NOMO-1 treated with DMSO at 0.1 percent for 48 hours (cell line): ENCODE results near the gene ITIH4.

ENCODE experiments used
- DNase-seq: peaks from one replicate; lab custom pipeline; 2025; ENCODE audit not compliant: unreplicated experiment; lab: John Stamatoyannopoulos, UW

Gene ITIH4

GRCh38 chr3:52830535-52831258 lies at the start of gene ITIH4:
Gene ITIH4 (minus strand): TSS chr3:52830672. CDS start chr3:52830642, 30 bp downstream.
- DNase-seq: no peak

GRCh38 chr3:52880047-52880446 lies 49.6 kb upstream of the ITIH4 start:
- DNase-seq: no peak

- DNase-seq: no peak
Observed at GRCh38 chr3:52879581-52879980, 49.1 kb upstream of the ITIH4 start.

DNA sequence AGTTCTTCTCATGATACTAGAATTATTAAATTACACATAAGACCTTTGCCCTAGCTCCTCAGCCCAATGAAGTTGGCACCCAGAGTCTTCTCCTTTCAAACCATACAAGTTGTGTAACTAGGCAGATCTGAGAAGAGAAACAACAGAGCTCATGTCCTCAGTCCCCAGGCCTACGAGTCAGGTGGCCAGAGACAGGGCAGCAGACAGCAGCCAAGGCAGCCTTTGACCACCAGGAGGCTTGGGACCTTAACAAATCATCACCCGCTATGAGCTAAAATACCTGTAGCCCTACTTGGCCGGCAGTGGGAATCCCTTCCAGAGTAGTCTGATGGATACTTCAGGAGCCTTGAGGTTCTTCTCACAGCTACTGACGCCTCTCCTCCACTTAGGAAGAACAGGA lies 48.6 kb upstream of the ITIH4 start:
- no peak for DNase-seq

DNA sequence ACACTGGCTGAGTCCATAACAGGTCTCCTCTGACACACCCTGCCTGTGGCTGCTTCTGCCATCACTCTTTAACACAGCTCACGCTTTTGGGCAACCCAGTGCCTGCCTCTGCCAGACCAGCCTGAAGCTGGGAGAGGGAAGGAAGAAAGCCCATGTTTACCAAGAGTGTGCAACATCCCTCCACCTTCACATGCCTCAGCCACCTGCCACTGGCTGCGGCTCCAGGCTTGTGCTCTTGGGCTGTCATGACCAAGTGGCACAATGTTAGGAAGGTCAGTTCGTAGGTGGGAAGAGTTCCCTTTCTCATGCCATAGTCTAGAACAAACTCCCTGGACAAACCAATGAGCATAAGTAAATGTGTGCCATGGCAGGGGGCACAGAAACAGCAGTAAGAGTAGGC lies 46.6 kb upstream of the ITIH4 start:
- DNase-seq: no peak

DNA sequence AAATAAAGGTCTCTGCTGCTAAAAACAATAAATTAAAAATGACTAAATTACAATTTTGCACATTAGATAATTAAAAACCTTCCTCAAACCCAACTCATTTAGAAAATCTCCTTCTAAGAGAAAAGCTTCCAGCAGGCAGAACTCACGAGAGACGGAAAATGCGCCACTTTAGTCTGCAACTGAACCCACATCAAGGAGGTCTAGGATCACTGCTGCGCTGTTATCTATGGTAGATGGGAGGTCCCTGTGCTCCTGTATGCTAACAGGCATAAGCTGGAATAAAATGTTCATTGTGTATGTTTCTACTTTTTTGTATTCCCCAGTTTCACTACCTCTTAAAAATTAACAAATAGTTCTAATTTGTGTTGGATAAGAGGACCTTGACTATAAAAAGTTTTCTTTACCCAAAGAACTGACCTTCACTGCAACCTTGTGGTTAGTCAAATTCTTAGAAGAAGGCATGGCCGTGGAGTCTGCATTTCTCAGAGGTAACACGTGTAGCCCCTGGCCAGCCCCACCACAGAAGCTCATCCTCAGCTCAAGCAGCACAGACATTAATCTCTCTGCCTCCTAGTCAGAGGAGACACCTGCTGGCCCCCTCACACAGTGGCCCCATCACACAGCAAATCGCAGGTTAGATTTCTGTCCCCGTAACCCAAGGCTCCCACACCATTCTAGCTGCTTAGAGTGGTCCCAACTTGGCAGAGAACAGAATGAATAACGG lies 44.6 kb upstream of the ITIH4 start:
- peak; percentile 30 for DNase-seq

DNA sequence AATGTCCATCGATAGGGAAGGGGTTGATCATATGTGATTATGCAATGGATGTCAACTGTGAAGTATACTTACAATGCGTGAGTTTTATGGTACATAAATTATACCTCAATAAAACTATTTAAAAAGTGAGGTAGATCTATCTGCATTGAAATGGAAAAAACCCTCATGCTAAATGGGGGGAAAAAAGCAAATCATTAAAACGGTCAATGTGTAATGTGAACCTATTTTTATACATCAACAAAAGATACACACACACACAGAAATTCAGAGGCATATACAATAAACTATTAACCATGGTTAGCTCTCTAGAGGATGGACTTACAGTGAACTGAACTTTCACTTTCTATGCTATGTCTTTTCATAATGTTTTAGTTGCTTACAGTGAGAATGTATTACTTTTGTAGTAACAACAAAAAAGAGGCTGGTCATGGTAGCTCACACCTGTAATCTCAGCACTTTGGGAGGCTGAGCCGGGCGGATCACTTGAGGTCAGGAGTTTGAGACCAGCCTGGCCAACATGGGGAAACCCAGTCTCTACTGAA lies 43.8 kb upstream of the ITIH4 start:
- DNase-seq: no peak

- DNase-seq: peak; percentile 29
Observed at GRCh38 chr3:52873433-52874159, 43.1 kb upstream of the ITIH4 start.

- DNase-seq: no peak
Observed at GRCh38 chr3:52872245-52872644, 41.8 kb upstream of the ITIH4 start.

- DNase-seq: no peak
Observed at GRCh38 chr3:52871761-52872160, 41.3 kb upstream of the ITIH4 start.

GRCh38 chr3:52870471-52870870 lies 40.0 kb upstream of the ITIH4 start:
- no peak for DNase-seq

DNA sequence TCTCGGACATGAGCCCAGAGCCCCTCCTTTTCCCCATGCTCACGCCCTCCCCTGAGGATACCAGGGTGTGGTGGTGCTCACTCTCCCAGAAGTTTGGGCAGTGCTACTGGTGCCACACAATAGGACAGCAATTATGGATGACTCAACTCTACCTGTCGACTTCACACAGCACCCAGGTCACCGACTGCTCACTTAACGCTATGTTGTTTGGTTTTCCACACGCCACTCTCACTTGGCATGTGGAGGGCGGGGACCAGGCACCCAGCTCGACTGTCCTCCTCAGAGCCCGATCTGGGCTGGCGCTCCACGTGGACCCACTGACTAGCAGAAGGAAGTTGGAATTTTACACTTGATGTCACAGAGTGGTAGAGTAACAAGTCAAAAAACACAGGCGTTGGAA lies 36.0 kb upstream of the ITIH4 start:
- DNase-seq: no peak

DNA sequence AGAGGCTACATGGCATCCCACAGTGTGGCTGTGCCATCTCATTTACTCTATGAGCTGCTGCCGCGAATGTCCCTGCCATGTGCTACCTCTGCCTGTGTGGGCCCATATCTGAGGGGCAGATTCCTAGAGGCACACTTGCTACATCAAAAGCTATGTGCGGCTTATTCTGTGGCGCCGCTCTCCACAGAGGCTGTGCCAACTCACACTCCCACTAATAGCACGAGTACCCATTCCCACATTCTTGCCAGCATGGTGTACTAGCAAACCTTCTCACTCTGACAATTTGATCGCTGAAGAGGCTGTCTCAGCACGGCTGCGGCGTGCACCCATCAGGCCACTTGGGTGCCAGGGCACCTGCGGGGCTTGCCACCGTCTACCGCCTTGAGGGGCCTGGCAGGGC lies 35.5 kb upstream of the ITIH4 start:
- DNase-seq: no peak

DNA sequence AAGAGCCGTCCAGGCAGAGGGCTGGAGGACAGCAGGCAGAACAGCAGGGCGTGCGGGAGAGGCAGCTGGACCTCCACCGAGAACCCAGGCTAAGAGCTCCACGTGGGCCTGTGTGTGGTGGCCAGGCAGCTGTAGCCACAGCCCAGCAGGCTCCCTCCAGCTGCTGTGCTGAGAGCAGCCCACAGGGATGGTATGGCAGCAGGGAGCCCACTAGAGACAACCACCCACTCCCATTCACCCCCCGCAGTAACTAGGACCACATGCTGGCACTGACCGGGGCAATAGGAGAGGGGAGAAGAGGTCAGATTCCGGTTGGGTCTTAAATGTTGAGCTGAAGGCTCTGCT lies 29.9 kb upstream of the ITIH4 start:
- no peak for DNase-seq

DNA sequence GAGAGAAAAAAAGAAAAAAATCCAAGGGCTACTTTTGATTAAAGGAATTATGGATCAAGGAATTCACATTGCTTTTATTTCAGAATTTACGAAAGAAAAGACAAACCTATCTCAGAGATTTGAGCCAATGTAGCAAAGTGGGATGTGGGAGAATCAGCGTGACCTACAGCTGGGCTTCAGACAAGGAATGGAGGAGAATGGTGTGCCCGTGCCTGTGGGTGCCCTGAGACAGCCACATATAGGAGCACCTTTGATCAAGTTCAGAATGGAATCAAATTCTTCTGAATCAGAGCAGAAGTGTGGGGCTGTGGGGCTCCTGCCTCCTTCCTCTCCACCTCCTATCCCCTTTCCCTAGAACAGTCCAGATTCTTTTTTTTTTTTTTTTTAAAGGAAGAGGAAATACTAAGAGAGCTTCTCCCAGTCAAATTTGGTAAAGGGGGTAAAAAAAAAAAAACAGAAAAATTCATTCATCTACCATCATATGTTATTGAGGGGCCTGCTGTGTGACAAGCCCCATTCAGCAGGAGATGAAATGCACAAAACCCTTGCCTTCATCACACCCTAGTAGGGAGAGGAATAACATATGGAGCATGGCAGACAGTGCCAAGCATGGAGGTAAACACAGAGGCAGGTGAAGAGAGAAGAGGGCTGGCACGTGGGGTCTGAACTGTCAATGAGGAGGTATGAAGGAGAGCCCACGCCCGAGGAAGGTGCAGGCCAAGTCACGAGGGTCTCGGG lies 29.4 kb upstream of the ITIH4 start:
- DNase-seq: no peak

GRCh38 chr3:52857864-52858263 lies 27.4 kb upstream of the ITIH4 start:
- no peak for DNase-seq

- no peak for DNase-seq
Observed at GRCh38 chr3:52857133-52857532, 26.7 kb upstream of the ITIH4 start.

GRCh38 chr3:52856666-52857065 lies 26.2 kb upstream of the ITIH4 start:
- DNase-seq: no peak

DNA sequence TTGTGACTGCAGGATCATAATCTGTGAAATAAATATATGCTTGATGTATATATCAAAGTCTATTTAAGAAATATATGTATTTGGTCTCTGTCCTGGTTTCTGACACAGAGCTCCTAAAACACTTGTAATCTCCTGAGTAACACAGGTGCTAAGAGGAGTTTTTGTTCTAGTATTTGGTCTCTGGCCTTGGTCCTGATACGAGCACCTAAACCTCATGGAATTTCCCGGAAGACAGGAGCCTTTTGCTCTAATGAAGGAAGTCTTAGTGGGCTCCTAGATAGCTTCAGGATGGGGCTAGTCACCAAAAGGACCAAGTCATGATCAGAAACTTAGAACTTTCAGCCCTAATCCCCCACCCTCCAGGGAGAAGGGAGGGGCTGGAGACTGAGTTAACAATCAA lies 23.5 kb upstream of the ITIH4 start:
- no peak for DNase-seq

- no peak for DNase-seq
Observed at GRCh38 chr3:52852419-52852818, 21.9 kb upstream of the ITIH4 start.

GRCh38 chr3:52851348-52851747 lies 20.9 kb upstream of the ITIH4 start:
- peak; percentile 33 for DNase-seq
